ENCODE data around the gene ASPRV1. TPM values are rescaled to one million over a fixed set of nuclear protein-coding genes. Genes with fewer than 3 reads are reported as not detected.

ASPRV1 gene
- total RNA-seq, 1 experiment from 2014 or later: 0.66 TPM

DNA sequence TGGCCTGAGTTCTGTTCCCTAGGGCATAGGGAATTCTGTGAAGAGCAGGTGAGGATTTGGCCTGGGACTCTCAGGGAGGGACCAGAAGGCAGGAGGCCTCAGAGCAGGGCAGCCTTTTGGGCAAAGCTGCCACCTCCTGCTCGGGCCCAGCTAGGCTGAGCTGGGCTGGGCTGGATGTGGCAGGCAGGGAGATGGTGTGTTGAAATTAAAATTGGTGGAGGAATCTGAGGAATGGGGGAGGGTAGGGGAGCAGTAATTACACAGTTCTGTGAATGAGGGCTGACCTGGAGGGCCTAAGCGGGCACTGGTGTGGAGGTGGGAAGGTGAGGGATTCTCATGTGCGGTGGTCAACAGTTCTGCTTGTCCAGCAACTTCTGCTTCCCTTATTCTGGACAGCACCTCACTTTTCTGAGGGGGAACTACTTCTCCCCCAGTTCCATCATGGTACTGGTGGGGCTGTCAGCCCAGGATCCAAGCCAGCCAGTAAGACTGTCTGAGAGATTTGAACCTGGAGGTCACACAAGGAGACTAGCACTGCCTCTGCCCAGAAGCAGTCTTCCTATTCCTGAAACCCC is 22.0 kb upstream of the ASPRV1 start:
- CTCF ChIA-PET: no interaction called here
- no TSS peak for BruUV-seq (replicated peaks)
- H3K36me3 ChIP-seq (ENCODE audit: control insufficient read depth, insufficient read depth, low read length): no peaks in the 10 kb centered on the region
- no peaks in the 10 kb centered on the region for H3K9me3 ChIP-seq
- no peak for DNase-seq
- TF ChIP-seq CTCF (IDR thresholded peaks at IDR 0.05; ENCODE audit: insufficient read depth in 1 of 2, low read depth in 1 of 2, low read length in 1 of 2, severe bottlenecking in 1 of 2, unreplicated experiment in 1 of 2): no peak
- H3K9me3 Mint-ChIP-seq (ENCODE audit: unreplicated experiment): peaks cover 9% of the 10 kb centered on the region
- POLR2A ChIA-PET: no interaction called here
- H3K4me1 ChIP-seq: peaks cover 8% of the 10 kb centered on the region
- H3K27ac Mint-ChIP-seq (ENCODE audit: unreplicated experiment): no peak overlapping the region
- H3K4me1 Mint-ChIP-seq (ENCODE audit: low read depth, unreplicated experiment): peaks cover 7% of the 10 kb centered on the region
- no peak overlapping the region for H3K4me3 ChIP-seq (ENCODE audit: low read depth, low read length)
- H3K4me3 Mint-ChIP-seq (ENCODE audit: unreplicated experiment): no peak overlapping the region
- intact Hi-C loops (cut with micrococcal nuclease; ENCODE audit: unreplicated experiment): no loop called here
- no peaks in the 10 kb centered on the region for H3K27me3 ChIP-seq (replicated peaks; ENCODE audit: control insufficient read depth, insufficient read depth, low read length)
- H3K36me3 Mint-ChIP-seq (ENCODE audit: insufficient read depth, unreplicated experiment): peaks cover 4% of the 10 kb centered on the region
- no peaks in the 10 kb centered on the region for H3K27me3 Mint-ChIP-seq (ENCODE audit: insufficient read depth, unreplicated experiment)

GRCh38 chr2:69979902-69980807 is 18.7 kb upstream of the ASPRV1 start:
- H3K36me3 Mint-ChIP-seq (ENCODE audit: insufficient read depth, unreplicated experiment): peaks cover 11% of the 10 kb centered on the region
- DNase-seq: no peak
- H3K36me3 ChIP-seq (ENCODE audit: control insufficient read depth, insufficient read depth, low read length): no peaks in the 10 kb centered on the region
- intact Hi-C loops (cut with micrococcal nuclease; ENCODE audit: unreplicated experiment): no loop called here
- peaks cover 17% of the 10 kb centered on the region for H3K4me1 Mint-ChIP-seq (ENCODE audit: low read depth, unreplicated experiment)
- CTCF ChIA-PET: no interaction called here
- H3K9me3 Mint-ChIP-seq (ENCODE audit: unreplicated experiment): peaks cover 5% of the 10 kb centered on the region
- H3K27me3 ChIP-seq (replicated peaks; ENCODE audit: control insufficient read depth, insufficient read depth, low read length): no peaks in the 10 kb centered on the region
- POLR2A ChIA-PET: interaction anchor here (1.0 kb wide), 1 partner anchor 66 kb away, joined by 3 read pairs; no protein-coding TSS in a partner anchor
- no peak for TF ChIP-seq CTCF (IDR thresholded peaks at IDR 0.05; ENCODE audit: insufficient read depth in 1 of 2, low read depth in 1 of 2, low read length in 1 of 2, severe bottlenecking in 1 of 2, unreplicated experiment in 1 of 2)
- peaks cover 28% of the 10 kb centered on the region for H3K4me1 ChIP-seq
- H3K4me3 ChIP-seq (ENCODE audit: low read depth, low read length): no peak overlapping the region
- H3K4me3 Mint-ChIP-seq (ENCODE audit: unreplicated experiment): no peak overlapping the region
- H3K27ac Mint-ChIP-seq (ENCODE audit: unreplicated experiment): peak overlapping the region; percentile 75
- no TSS peak for BruUV-seq (replicated peaks)
- no peaks in the 10 kb centered on the region for H3K27me3 Mint-ChIP-seq (ENCODE audit: insufficient read depth, unreplicated experiment)
- H3K9me3 ChIP-seq: no peaks in the 10 kb centered on the region

- Mint-ChIP-seq H3K36me3 (ENCODE audit: insufficient read depth, unreplicated experiment) (peaks cover 9% of the 10 kb centered on the region), H3K4me3 (ENCODE audit: unreplicated experiment) (no peak overlapping the region), H3K9me3 (ENCODE audit: unreplicated experiment) (no peaks in the 10 kb centered on the region), H3K27me3 (ENCODE audit: insufficient read depth, unreplicated experiment) (no peaks in the 10 kb centered on the region), H3K27ac (ENCODE audit: unreplicated experiment) (no peak overlapping the region), H3K4me1 (ENCODE audit: low read depth, unreplicated experiment) (peaks cover 17% of the 10 kb centered on the region)
- ChIA-PET CTCF (interaction anchor here (0.7 to 1.6 kb wide), 2 partner anchors 64 to 93 kb away, joined by 3 read pairs; no protein-coding TSS in a partner anchor), POLR2A (no interaction called here)
- Histone ChIP-seq H3K9me3 (no peaks in the 10 kb centered on the region), H3K4me3 (ENCODE audit: low read depth, low read length) (no peak overlapping the region), H3K36me3 (ENCODE audit: control insufficient read depth, insufficient read depth, low read length) (no peaks in the 10 kb centered on the region), H3K27me3 (replicated peaks; ENCODE audit: control insufficient read depth, insufficient read depth, low read length) (no peaks in the 10 kb centered on the region), H3K4me1 (peaks cover 28% of the 10 kb centered on the region)
- intact Hi-C loops (cut with micrococcal nuclease; ENCODE audit: unreplicated experiment): no loop called here
- TF ChIP-seq CTCF (IDR thresholded peaks at IDR 0.05; ENCODE audit: insufficient read depth in 1 of 2, low read depth in 1 of 2, low read length in 1 of 2, severe bottlenecking in 1 of 2, unreplicated experiment in 1 of 2): no peak
- no TSS peak for BruUV-seq (replicated peaks)
- no peak for DNase-seq
Measured at GRCh38 chr2:69977906-69978482, 16.6 kb upstream of the ASPRV1 start.
